K562 (cell line): ENCODE data around the gene FOXA3. TPM values are rescaled to one million over a fixed set of nuclear protein-coding genes. Genes with fewer than 3 reads are reported as not detected.

Source experiments
- CCAR2 ChIP-seq: fragments of 200-400 bp; formaldehyde crosslinking; IDR thresholded peaks from 2 replicates; pipeline ENCODE4 v1.6.1; 2017; ENCODE audit warnings: mild to moderate bottlenecking, low read depth, low read length
- FOXK1 ChIP-seq: sonication (generic); formaldehyde crosslinking; IDR thresholded peaks from 2 replicates; pipeline ENCODE4 v1.8.0; 2022; ENCODE audit warnings: missing genetic modification reagents, mild to moderate bottlenecking, borderline replicate concordance
- GATAD2B ChIP-seq: fragments of 450-650 bp; IDR thresholded peaks from 2 replicates; pipeline ENCODE4 v1.6.1; 2017; ENCODE audit warnings: mild to moderate bottlenecking, borderline replicate concordance
- GTF2A2 ChIP-seq: IDR thresholded peaks from 2 replicates; pipeline ENCODE4 v1.6.1; 2016; ENCODE audit warnings: mild to moderate bottlenecking, missing genetic modification characterization, missing compliant biosample characterization
- KLF13 ChIP-seq: fragments of 450-650 bp; IDR thresholded peaks from 2 replicates; pipeline ENCODE4 v1.6.1; 2016; ENCODE audit warnings: missing genetic modification characterization, low read depth, mild to moderate bottlenecking, missing compliant biosample characterization, moderate library complexity, borderline replicate concordance
- LARP7 ChIP-seq: fragments of 450-650 bp; IDR thresholded peaks from 2 replicates; pipeline ENCODE4 v1.6.1; 2016
- NFRKB ChIP-seq: fragments of 450-650 bp; IDR thresholded peaks from 2 replicates; pipeline ENCODE4 v1.6.1; 2016; ENCODE audit warnings: low read depth
- PCBP1 ChIP-seq: fragments of 200-400 bp; formaldehyde crosslinking; IDR thresholded peaks from 2 replicates; pipeline ENCODE4 v1.6.1; 2018; ENCODE audit warnings: mild to moderate bottlenecking, low read depth, low read length; ENCODE audit not compliant: poor library complexity, severe bottlenecking
- RBM39 ChIP-seq: fragments of 200-400 bp; formaldehyde crosslinking; optimal IDR thresholded peaks from 2 replicates; pipeline ENCODE3; 2018; ENCODE audit warnings: low read depth, low read length
- SMARCA5 ChIP-seq: fragments of 450-650 bp; IDR thresholded peaks from 2 replicates; pipeline ENCODE4 v1.6.1; 2016
- STAT5B ChIP-seq: fragments of 250-450 bp; sonication (Bioruptor Pico); IDR thresholded peaks from 2 replicates; pipeline ENCODE4 v1.8.0; 2021; ENCODE audit warnings: mild to moderate bottlenecking, inconsistent platforms
- TARDBP ChIP-seq: fragments of 450-650 bp; IDR thresholded peaks from 2 replicates; pipeline ENCODE4 v1.6.1; 2016
- TOE1 ChIP-seq, 2 experiments: fragments of 450-650 bp in 1 of 2; sonication (generic) in 1 of 2; formaldehyde crosslinking in 1 of 2; IDR thresholded peaks; 2 replicates each; pipeline versions ENCODE4 v1.7.1 to v1.8.0; 2016 to 2022; ENCODE audit warnings: borderline replicate concordance in 2 of 2, mild to moderate bottlenecking in 2 of 2, antibody characterized with exemption in 1 of 2, inconsistent platforms in 1 of 2, low read depth in 1 of 2, missing genetic modification reagents in 1 of 2, moderate library complexity in 1 of 2
- ZKSCAN8 ChIP-seq: fragments of 200-800 bp; sonication (Bioruptor generic); IDR thresholded peaks from 2 replicates; pipeline ENCODE4 v1.6.1; 2016; ENCODE audit warnings: missing genetic modification characterization, missing compliant biosample characterization
- ZNF133 ChIP-seq: fragments of 250-450 bp; sonication (Bioruptor Pico); IDR thresholded peaks from 2 replicates; pipeline ENCODE4 v1.4.0; 2020; ENCODE audit warnings: mild to moderate bottlenecking
- ZNF282 ChIP-seq: sonication (generic); formaldehyde crosslinking; IDR thresholded peaks from 2 replicates; pipeline ENCODE4 v1.8.1; 2023; ENCODE audit warnings: missing genetic modification reagents
- ZNF583 ChIP-seq: fragments of 250-450 bp; sonication (Bioruptor Pico); IDR thresholded peaks from 2 replicates; pipeline ENCODE4 v1.4.0; 2020
- ZNF639 ChIP-seq, 2 experiments: fragments of 200-800 bp in 1 of 2; sonication (Bioruptor generic) in 1 of 2; sonication (generic) in 1 of 2; formaldehyde crosslinking in 1 of 2; IDR thresholded peaks in 1 of 2; conservative IDR thresholded peaks in 1 of 2; 2 replicates each; pipeline versions ENCODE4 v1.5.0 to v1.6.1; 2016 to 2020; ENCODE audit warnings: missing compliant biosample characterization in 1 of 2, missing genetic modification characterization in 1 of 2, missing genetic modification reagents in 1 of 2
- ZNF696 ChIP-seq: fragments of 250-450 bp; sonication (Bioruptor Pico); conservative IDR thresholded peaks from 2 replicates; pipeline ENCODE4 v1.4.0; 2020; ENCODE audit warnings: mild to moderate bottlenecking, moderate library complexity
- polyA plus RNA-seq, 8 experiments: library from polyadenylated mRNA; depleted of rRNA in 4 of 8; stranded (reverse) in 5 of 8; unstranded in 3 of 8; fragments of >200 nt; fragmentation: Nextera tagmentation in 2 of 8; fragmentation: Illumina TruSeq in 1 of 8; extraction: Ambion mirVana in 2 of 8; extraction: Trizol in 1 of 8; gene quantifications; 2 replicates each; pipeline versions ENCODE4 v1.2.1 to v1.2.3, GENCODE V29; 2011 to 2014; ENCODE audit warnings: inconsistent platforms in 1 of 8, missing spikeins in 1 of 8
- total RNA-seq, 7 experiments: library from RNA; depleted of rRNA in 6 of 7; stranded (reverse); fragments of >200 nt in 6 of 7; fragmentation: Illumina TruSeq in 2 of 7; extraction: Trizol in 2 of 7; gene quantifications; 2 replicates each; pipeline versions ENCODE4 v1.2.1 to v1.2.3, GENCODE V29; 2011 to 2021; ENCODE audit warnings: low replicate concordance in 1 of 7
- TF ChIP-seq, protein P1 (sequence below): fragments of 150-350 bp; conservative IDR thresholded peaks from 2 replicates; pipeline ENCODE4 v1.6.1; 2014; ENCODE audit warnings: low read length
- TF ChIP-seq, protein P2 (sequence below): fragments of 450-650 bp; IDR thresholded peaks from 2 replicates; pipeline ENCODE4 v1.7.0; 2016; ENCODE audit warnings: borderline replicate concordance

The FOXA3 gene
- total and polyA plus RNA-seq, 9 of the 15 experiments (the other 6 are each of a cell fraction or from before 2014, with no cell fraction given), result 1.3 to 15.5 (median 4.7) TPM

DNA sequence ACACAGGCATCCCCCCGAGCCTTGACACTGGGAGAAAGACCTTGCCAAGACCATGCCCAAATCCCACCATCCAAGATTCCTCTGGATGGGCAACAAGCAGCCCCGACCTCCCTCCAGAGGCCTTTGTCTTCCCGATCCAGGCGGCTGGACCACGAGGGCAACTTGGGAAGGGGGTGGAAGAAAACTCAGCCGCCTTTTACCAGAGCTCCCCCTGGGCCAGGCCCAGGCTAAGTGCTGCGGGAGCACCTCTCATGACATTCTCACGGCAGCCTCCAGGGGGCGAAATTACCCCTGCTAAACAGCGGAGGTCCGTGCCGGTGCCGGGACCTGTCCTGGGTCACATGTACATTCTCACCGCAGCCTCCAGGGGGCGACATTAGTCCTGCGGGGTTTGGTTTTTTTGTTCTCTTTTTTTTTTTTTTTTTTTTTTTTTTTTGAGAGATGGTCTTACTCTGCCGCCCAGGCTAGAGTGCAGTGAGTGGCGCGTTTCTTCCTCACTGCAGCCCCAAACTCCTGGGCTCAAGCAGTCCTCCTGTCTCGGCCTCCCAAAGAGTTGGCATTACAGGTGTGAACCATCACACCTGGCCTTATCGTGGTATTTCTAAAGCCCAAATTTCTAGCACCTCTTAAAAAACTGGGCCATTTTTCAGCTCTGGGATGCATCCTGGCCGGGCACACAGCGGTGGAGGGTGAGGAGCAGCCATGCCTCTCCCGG is 47.0 kb upstream of the FOXA3 start (continued):
- no peak for TF ChIP-seq TARDBP
- no peak for TF ChIP-seq CCAR2
- TF ChIP-seq ZNF696 (CRISPR knock-in tag), result no peak
- TF ChIP-seq GTF2A2 (tag), result no peak
- TF ChIP-seq ZNF133, result no peak
- TF ChIP-seq, protein P1, sequence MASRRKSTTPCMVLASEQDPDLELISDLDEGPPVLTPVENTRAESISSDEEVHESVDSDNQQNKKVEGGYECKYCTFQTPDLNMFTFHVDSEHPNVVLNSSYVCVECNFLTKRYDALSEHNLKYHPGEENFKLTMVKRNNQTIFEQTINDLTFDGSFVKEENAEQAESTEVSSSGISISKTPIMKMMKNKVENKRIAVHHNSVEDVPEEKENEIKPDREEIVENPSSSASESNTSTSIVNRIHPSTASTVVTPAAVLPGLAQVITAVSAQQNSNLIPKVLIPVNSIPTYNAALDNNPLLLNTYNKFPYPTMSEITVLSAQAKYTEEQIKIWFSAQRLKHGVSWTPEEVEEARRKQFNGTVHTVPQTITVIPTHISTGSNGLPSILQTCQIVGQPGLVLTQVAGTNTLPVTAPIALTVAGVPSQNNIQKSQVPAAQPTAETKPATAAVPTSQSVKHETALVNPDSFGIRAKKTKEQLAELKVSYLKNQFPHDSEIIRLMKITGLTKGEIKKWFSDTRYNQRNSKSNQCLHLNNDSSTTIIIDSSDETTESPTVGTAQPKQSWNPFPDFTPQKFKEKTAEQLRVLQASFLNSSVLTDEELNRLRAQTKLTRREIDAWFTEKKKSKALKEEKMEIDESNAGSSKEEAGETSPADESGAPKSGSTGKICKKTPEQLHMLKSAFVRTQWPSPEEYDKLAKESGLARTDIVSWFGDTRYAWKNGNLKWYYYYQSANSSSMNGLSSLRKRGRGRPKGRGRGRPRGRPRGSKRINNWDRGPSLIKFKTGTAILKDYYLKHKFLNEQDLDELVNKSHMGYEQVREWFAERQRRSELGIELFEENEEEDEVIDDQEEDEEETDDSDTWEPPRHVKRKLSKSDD, result peak; percentile 85; the same call in 1 of the 2 replicates
- no peak for TF ChIP-seq ZKSCAN8
- no peak for TF ChIP-seq LARP7
- no peak for TF ChIP-seq ZNF583 (CRISPR knock-in tag)
- TF ChIP-seq GATAD2B, result no peak
- TF ChIP-seq ZNF639 (CRISPR knock-in tag; conservative IDR thresholded peaks at IDR 0.05 in 1 of 2, IDR thresholded peaks at IDR 0.05 in 1 of 2), result no peak
- TF ChIP-seq KLF13 (tag), result no peak
- TF ChIP-seq ZNF282, result no peak
- no peak for TF ChIP-seq FOXK1 (CRISPR knock-in tag)
- TF ChIP-seq STAT5B, result no peak
- TF ChIP-seq SMARCA5, result no peak
- TF ChIP-seq RBM39, result no peak
- no peak for TF ChIP-seq NFRKB
- TF ChIP-seq PCBP1, result no peak
- TF ChIP-seq, protein P2, sequence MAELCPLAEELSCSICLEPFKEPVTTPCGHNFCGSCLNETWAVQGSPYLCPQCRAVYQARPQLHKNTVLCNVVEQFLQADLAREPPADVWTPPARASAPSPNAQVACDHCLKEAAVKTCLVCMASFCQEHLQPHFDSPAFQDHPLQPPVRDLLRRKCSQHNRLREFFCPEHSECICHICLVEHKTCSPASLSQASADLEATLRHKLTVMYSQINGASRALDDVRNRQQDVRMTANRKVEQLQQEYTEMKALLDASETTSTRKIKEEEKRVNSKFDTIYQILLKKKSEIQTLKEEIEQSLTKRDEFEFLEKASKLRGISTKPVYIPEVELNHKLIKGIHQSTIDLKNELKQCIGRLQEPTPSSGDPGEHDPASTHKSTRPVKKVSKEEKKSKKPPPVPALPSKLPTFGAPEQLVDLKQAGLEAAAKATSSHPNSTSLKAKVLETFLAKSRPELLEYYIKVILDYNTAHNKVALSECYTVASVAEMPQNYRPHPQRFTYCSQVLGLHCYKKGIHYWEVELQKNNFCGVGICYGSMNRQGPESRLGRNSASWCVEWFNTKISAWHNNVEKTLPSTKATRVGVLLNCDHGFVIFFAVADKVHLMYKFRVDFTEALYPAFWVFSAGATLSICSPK, result no peak
- peak; percentile 64; the same call in 1 of the 2 replicates for TF ChIP-seq TOE1 (IDR thresholded peaks at IDR 0.05; ENCODE audit: borderline replicate concordance)
- TF ChIP-seq TOE1 (CRISPR knock-in tag; IDR thresholded peaks at IDR 0.05; ENCODE audit: borderline replicate concordance, low read depth), result no peak
